NOMO-1 treated with dmso at 0.1 percent for 144 hours (cell line): Measurements from ENCODE around the gene LRTM2.

Experiments
- DNase-seq: peaks from one replicate; lab custom pipeline; 2025; ENCODE audit not compliant: unreplicated experiment; lab: John Stamatoyannopoulos, UW

The LRTM2 gene

DNA sequence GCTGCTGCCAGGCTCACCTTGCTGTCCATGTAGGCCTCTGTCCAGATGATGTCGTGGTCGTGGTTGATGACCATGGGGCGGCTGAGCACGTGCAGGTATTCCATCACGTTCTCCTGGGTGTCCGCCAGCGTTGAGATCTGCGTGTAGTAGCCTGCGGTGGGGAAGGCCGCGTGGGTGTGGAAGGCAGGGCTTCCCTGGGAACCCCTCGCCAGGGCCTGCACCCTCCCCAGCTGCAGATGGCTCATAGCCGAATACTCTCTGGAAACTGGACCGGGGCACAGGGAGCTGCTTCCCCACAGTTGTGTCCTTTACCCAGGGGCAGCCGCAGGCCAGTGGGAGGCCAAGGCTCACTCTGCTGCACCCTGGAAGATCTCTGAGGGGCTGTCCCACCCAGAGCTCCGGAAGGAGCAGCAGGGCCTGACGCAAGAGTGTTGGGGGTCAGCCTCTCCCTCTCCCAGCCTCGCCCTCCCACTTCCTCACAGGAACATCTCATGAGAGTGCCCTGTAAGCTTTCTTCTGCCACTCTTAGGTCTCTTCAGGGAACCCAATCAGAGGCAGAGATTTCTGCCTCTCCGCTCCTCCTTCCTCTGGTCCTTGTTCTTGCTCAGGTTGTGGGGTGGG, 62.6 kb downstream of the LRTM2 start:
- DNase-seq = no peak

- no peak for DNase-seq
Observed at GRCh38 chr12:1883513-1883912, 63.1 kb downstream of the LRTM2 start.

GRCh38 chr12:1884651-1885050, 64.3 kb downstream of the LRTM2 start:
- no peak for DNase-seq

DNA sequence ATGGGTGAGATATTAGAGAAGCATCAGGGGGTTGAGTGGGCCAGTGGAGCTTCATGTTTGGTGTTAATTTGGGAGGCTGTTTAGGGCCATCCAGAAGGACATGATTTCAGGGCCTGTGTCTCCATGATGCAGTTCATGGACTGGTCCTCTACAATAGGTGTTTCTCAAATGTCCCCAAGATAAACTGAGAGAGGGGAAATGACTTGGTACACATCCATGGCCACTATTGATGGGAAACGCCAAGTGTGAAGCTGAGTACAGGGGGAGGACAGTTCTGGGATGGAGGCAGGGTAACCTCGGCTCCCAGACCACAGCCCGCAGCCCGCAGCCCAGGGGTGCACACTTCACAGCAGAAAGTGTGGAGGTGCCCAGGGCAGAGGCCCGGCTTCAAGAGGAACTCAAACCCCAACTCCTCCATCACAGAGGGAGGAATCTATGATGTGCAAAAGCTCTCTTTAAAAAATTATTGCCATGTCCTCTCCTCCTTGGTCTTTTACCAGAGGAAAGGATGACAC, 64.8 kb downstream of the LRTM2 start:
- no peak for DNase-seq

DNA sequence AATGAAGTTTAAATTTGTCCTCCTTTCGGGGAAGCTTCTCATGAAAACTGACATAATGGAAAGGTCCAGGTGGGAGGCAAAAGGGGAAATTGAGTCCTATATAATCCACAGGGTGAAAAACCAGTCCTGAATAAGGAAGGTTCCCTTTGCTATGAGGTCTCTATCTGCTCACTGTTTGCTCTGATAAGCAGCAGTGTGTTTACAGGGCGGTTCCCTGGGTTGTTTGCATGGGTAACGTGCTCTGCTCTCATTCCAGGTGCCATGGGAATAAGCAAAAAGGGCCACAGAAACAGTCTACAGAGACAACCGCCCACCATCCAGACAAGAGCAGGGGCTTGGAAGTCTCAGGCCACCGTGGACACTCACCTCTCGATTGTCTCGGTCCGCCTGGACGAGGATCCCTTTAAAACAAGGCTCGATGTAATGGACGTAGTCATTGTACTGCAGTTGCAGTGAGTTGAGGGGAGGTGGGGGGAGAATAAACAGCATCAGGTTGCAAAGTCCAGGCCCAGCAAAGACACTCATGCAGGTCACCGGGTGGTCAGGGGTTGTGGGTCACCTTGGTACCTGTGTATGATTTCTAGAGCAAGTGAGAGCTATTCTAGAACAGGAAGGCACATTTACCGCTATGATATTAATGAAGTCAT, 65.4 kb downstream of the LRTM2 start:
- no peak for DNase-seq
